ENCODE measurements around the gene TMEM271.

Gene TMEM271

GRCh38 chr4:576245-576821, at the start of gene TMEM271:
TMEM271 (minus strand) TSS chr4:576295; CDS start chr4:576062, 233 bp downstream.
- DNase-seq, result no peak

- no peak for DNase-seq
Measured at GRCh38 chr4:625631-626161, 49.6 kb upstream of the TMEM271 start.

- DNase-seq, result no peak
Measured at GRCh38 chr4:624705-625590, 48.9 kb upstream of the TMEM271 start, which contains the start of gene PDE6B. PDE6B (plus strand) TSS chr4:625573; CDS start chr4:625627, 54 bp downstream.

GRCh38 chr4:623914-624566, 47.9 kb upstream of the TMEM271 start:
- no peak for DNase-seq

- DNase-seq, result no peak
Measured at GRCh38 chr4:622996-623913, 47.2 kb upstream of the TMEM271 start.

GRCh38 chr4:622071-622995, 46.2 kb upstream of the TMEM271 start:
- DNase-seq, result no peak

- DNase-seq, result no peak
Measured at GRCh38 chr4:621296-622070, 45.4 kb upstream of the TMEM271 start.

- DNase-seq, result no peak
Measured at GRCh38 chr4:620851-621261, 44.8 kb upstream of the TMEM271 start.

GRCh38 chr4:620201-620600, 44.1 kb upstream of the TMEM271 start:
- DNase-seq, result no peak

GRCh38 chr4:617644-618641, 41.8 kb upstream of the TMEM271 start:
- no peak for DNase-seq

- no peak for DNase-seq
Measured at GRCh38 chr4:616911-617643, 41.0 kb upstream of the TMEM271 start.

GRCh38 chr4:616091-616490, 40.0 kb upstream of the TMEM271 start:
- DNase-seq, result no peak

- DNase-seq, result no peak
Measured at GRCh38 chr4:613126-613525, 37.0 kb upstream of the TMEM271 start.

GRCh38 chr4:612749-613125, 36.6 kb upstream of the TMEM271 start:
- DNase-seq, result no peak

GRCh38 chr4:612052-612748, 36.1 kb upstream of the TMEM271 start:
- no peak for DNase-seq

GRCh38 chr4:610411-611261, 34.5 kb upstream of the TMEM271 start:
- DNase-seq, result no peak
